Esophagus muscularis mucosa (tissue), 4 donors: ENCODE data around the gene CAMK1D. TPM values are rescaled to one million over a fixed set of nuclear protein-coding genes. Genes with fewer than 3 reads are reported as not detected.

Experiments
- DNase-seq: peaks from one replicate; pipeline ENCODE4 v3.0.0-alpha.2; 2017; ENCODE audit errors: extremely low spot score
- H3K27ac ChIP-seq, 4 donors: fragments of 200-600 bp; sonication (generic); replicated peaks in 1 of 4; 1 replicate in 3 of 4; 2 replicates in 1 of 4; pipeline ENCODE4 v1.5.1; 2016 to 2019; ENCODE audit warnings: mild to moderate bottlenecking in 1 of 4
- H3K27me3 ChIP-seq, 4 donors: fragments of 200-600 bp; sonication (generic); one replicate each; pipeline versions ENCODE4 v1.5.1 to v1.6.0; 2016 to 2019
- H3K36me3 ChIP-seq, 4 donors: fragments of 200-600 bp; sonication (generic); one replicate each; pipeline ENCODE4 v1.5.1; 2016 to 2019
- H3K4me1 ChIP-seq, 4 donors: fragments of 200-600 bp; sonication (generic); one replicate each; pipeline ENCODE4 v1.5.1; 2016 to 2019
- H3K4me3 ChIP-seq, 4 donors: fragments of 200-600 bp; sonication (generic); 1 replicate in 2 of 4; 2 replicates in 2 of 4; pipeline ENCODE4 v1.5.1; 2016 to 2019; ENCODE audit warnings: mild to moderate bottlenecking in 4 of 4, moderate library complexity in 1 of 4
- H3K9me3 ChIP-seq, 4 donors: fragments of 200-600 bp; sonication (generic); 1 replicate in 3 of 4; 2 replicates in 1 of 4; pipeline ENCODE4 v1.5.1; 2016 to 2019
- CTCF ChIP-seq, 3 experiments: fragments of 200-600 bp in 2 of 3; fragments of 450-650 bp in 1 of 3; sonication (generic) in 2 of 3; IDR thresholded peaks; one replicate each; pipeline ENCODE4 v1.5.1; 2017 to 2019; ENCODE audit warnings: antibody characterized with exemption in 3 of 3, mild to moderate bottlenecking in 2 of 3, moderate library complexity in 1 of 3
- EP300 ChIP-seq: sonication (generic); formaldehyde crosslinking; IDR thresholded peaks from one replicate; pipeline ENCODE4 v1.6.1; 2017; ENCODE audit warnings: antibody characterized with exemption
- POLR2A ChIP-seq: fragments of 450-650 bp; IDR thresholded peaks from one replicate; pipeline ENCODE4 v1.6.1; 2017; ENCODE audit warnings: antibody characterized with exemption, moderate library complexity, mild to moderate bottlenecking, low read depth
- POLR2AphosphoS5 ChIP-seq, 2 donors: sonication (generic); formaldehyde crosslinking; IDR thresholded peaks; one replicate each; pipeline ENCODE4 v1.6.1; 2017; ENCODE audit warnings: antibody characterized with exemption in 2 of 2
- WGBS: methylation state at CpG from one replicate; pipeline ENCODE4 v1.1.5; 2018; 5-methylcytosine and 5-hydroxymethylcytosine counted together
- intact Hi-C: fragments of 100-400 bp; cut with DNase I; formaldehyde crosslinking; loops from one replicate; pipeline ENCODE4 v1.15.1; 2023
- total RNA-seq, 4 donors: library from RNA; depleted of rRNA; stranded (reverse); fragments of >200 nt; gene quantifications; one replicate each; pipeline versions ENCODE4 v1.1.0 to v1.2.1, GENCODE V29; 2016

Gene CAMK1D
- total RNA-seq, 4 donors from 2014 or later, result 8.4 to 15.4 (median 11.3) TPM

DNA sequence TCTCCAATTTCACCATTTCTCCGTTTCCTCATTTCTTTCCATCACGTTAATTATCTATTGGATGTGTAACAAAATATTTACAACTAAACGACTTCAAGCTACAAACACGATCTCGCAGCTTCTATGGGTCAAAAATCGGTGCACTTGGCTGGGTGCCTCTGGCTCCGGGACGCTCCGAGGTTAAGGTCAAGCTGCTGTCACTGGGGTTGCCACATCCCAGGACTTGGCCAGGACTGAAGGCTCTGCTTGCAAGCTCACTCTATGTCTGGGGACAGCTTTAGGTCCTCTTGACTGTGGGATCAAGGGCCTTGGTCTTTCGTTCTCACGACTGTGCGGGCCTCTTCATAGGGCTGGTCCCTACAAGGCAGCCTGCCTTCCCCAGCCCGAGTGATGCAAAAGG lies 492.5 kb downstream of the CAMK1D start:
- no peaks in the 10 kb centered on the region for H3K36me3 ChIP-seq
- no peak for DNase-seq
- WGBS, result 88% methylated on average over 13 of the region's 13 CpGs
- H3K27me3 ChIP-seq, result no peaks in the 10 kb centered on the region
- peaks cover 8 to 37% (median 29%) of the 10 kb centered on the region in 4 donors for H3K4me1 ChIP-seq
- TF ChIP-seq EP300 (no peak), CTCF (IDR thresholded peaks at IDR 0.05) (no peak), POLR2AphosphoS5 (IDR thresholded peaks at IDR 0.05) (no peak)
- H3K4me3 ChIP-seq, result no peak overlapping the region
- H3K9me3 ChIP-seq, result no peaks in the 10 kb centered on the region
- intact Hi-C loops, result no loop called here
- no peak overlapping the region for H3K27ac ChIP-seq

GRCh38 chr10:12842310-12842709 lies 493.0 kb downstream of the CAMK1D start:
- WGBS, result 94% methylated on average over 6 of the region's 6 CpGs
- no peak for TF ChIP-seq POLR2AphosphoS5 (IDR thresholded peaks at IDR 0.05)
- no peaks in the 10 kb centered on the region for H3K27me3 ChIP-seq
- H3K4me1 ChIP-seq, result peaks cover 8 to 37% (median 29%) of the 10 kb centered on the region in 4 donors
- no peak overlapping the region for H3K4me3 ChIP-seq
- H3K36me3 ChIP-seq, result no peaks in the 10 kb centered on the region
- no peak overlapping the region for H3K27ac ChIP-seq
- no peaks in the 10 kb centered on the region for H3K9me3 ChIP-seq
- intact Hi-C loops, result no loop called here
- DNase-seq, result no peak

- no peak overlapping the region for H3K4me3 ChIP-seq
- WGBS, result 93% methylated on average over 12 of the region's 12 CpGs
- intact Hi-C loops, result no loop called here
Observed at GRCh38 chr10:12843296-12843945, 494.1 kb downstream of the CAMK1D start.

DNA sequence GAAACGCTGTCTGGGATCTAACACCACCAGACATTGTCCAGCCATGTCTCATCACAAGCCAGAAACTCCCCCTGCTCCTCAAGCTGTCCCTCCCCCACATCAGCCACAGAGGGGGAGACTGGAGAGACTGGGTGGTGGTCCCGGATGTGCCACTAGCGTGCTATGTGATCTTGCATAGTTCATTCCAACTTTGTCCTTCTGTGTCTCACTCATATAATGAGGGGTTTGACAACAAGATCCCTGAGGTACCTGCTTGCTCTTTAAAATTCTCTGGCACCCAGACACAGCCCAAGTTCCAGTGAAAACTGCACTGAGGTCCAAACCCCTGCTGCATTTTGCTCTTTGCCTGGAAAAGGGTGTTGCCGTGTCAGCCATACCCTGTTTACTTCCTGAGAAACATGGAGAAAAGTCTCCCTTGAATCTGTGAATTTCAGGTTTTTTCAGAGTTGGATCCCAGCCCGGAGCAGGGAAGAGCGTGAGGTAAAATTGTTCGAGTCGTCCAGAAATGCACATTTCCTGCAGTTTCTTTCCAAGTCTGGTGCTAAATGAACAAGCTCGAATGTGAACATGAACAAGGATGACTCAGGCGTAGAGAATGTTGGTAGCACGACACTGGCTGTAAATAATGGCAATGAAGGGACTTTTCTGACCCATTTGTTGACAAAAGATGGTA lies 495.6 kb downstream of the CAMK1D start:
- H3K4me3 ChIP-seq, result peak overlapping the region in 3 of 4 donors; percentile 10 to 38 (median 24)
- WGBS, result 10% methylated on average over 11 of the region's 11 CpGs
- H3K4me1 ChIP-seq, result peaks cover 11 to 48% (median 38%) of the 10 kb centered on the region in 4 donors
- no peak for DNase-seq
- intact Hi-C loops, result no loop called here
- peak overlapping the region; percentile 39 to 61 (median 48) for H3K27ac ChIP-seq
- TF ChIP-seq POLR2AphosphoS5 (IDR thresholded peaks at IDR 0.05) (peak; percentile 10 to 54), EP300 (no peak), CTCF (IDR thresholded peaks at IDR 0.05) (no peak)
- H3K36me3 ChIP-seq, result no peaks in the 10 kb centered on the region
- no peaks in the 10 kb centered on the region for H3K9me3 ChIP-seq
- H3K27me3 ChIP-seq, result no peaks in the 10 kb centered on the region

More at GRCh38 chr10:12843296-12843945, 494.1 kb downstream of the CAMK1D start:
- Histone ChIP-seq H3K9me3 (no peaks in the 10 kb centered on the region), H3K27me3 (no peaks in the 10 kb centered on the region), H3K4me1 (peaks cover 8 to 40% (median 29%) of the 10 kb centered on the region in 4 donors), H3K27ac (no peak overlapping the region), H3K36me3 (no peaks in the 10 kb centered on the region)
- no peak for DNase-seq
- TF ChIP-seq EP300, result no peak
- no peak for TF ChIP-seq POLR2A
- TF ChIP-seq POLR2AphosphoS5 (IDR thresholded peaks at IDR 0.05), result no peak

GRCh38 chr10:12846718-12847117 lies 497.4 kb downstream of the CAMK1D start:
- H3K36me3 ChIP-seq, result no peaks in the 10 kb centered on the region
- H3K27ac ChIP-seq, result no peak overlapping the region

More at GRCh38 chr10:12846718-12847117, 497.4 kb downstream of the CAMK1D start:
- no peak for TF ChIP-seq EP300
- TF ChIP-seq CTCF (IDR thresholded peaks at IDR 0.05), result no peak
- no peak for TF ChIP-seq POLR2AphosphoS5 (IDR thresholded peaks at IDR 0.05)
- no peak for TF ChIP-seq POLR2A
- H3K9me3 ChIP-seq, result no peaks in the 10 kb centered on the region
- H3K4me3 ChIP-seq, result no peak overlapping the region
- H3K27me3 ChIP-seq, result no peaks in the 10 kb centered on the region
- 100% methylated on average over 1 of the region's 1 CpG for WGBS
- peaks cover 12 to 44% (median 34%) of the 10 kb centered on the region in 4 donors for H3K4me1 ChIP-seq
- DNase-seq, result no peak
- intact Hi-C loops, result no loop called here
